ENCODE measurements around the gene SPDYE16.
"Not testable (repeated sequence)": the region's sequence is repeated elsewhere in the genome, so short reads cannot be mapped to it uniquely, and the experiment has no call there.

SPDYE16 gene

DNA sequence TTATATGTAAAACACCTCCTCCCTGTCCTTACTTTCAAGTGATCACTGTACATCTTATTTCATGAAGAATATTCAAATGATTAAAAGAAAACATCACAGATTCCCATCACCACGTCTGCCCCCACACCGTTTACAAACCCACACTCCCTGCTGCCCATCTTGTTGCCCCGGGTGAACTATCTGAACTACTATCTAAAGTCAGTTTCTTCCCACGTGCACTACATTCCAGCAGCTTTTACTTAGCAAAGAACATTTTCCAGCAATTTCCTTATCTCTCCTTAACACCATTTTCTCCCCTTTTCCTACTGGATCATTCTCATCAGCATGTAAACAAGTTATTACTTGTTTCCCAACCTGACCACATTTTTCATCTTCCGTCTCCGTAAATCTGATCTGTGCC, 16.6 kb upstream of the SPDYE16 start:
- DNase-seq (ENCODE audit: low read depth); H3K4me3 ChIP-seq (ENCODE audit: low read depth, low read length): not testable (repeated sequence)

DNA sequence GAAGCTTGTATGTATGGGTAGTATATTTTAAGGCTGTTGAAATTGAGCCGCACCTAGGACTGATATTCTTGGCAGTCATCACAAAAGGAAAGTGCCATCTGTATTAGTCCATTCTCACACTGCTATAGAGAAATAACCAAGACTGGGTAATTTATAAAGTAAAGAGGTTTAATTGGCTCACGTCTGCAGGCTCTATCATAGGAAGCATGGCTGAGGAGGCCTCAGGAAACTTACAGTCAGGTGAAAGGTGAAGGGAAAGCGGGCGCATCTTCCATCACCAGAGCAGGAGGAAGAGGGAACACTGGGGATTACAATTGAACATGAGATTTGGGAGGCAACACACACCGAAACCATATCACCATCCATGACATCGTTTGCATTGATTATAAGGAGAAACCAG, 8.9 kb upstream of the SPDYE16 start:
- not testable (repeated sequence) for DNase-seq (ENCODE audit: low read depth); H3K4me3 ChIP-seq (ENCODE audit: low read depth, low read length)

DNA sequence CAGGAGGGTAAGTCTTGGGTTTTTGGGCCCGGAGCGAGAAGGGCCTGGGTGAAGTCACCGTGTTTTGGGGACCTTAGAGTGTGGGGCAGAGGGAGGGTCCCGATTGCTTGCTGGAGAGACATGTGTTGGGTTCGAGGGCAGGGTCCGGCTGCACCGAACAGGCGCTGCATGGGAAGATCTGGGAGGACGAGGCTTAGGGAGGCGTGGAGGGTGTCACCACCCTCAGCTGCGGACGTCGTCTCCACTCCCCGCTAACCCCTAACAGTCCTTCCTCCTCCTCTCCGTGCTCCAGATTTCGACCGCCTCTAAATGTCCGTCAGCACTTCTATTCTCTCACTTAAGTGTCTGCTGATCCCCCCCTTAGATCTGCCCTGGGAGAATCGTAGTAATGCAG, 6.8 kb upstream of the SPDYE16 start:
- peak overlapping the region; percentile 69 for H3K4me3 ChIP-seq (ENCODE audit: low read depth, low read length)
- DNase-seq (ENCODE audit: low read depth): not testable (repeated sequence)

DNA sequence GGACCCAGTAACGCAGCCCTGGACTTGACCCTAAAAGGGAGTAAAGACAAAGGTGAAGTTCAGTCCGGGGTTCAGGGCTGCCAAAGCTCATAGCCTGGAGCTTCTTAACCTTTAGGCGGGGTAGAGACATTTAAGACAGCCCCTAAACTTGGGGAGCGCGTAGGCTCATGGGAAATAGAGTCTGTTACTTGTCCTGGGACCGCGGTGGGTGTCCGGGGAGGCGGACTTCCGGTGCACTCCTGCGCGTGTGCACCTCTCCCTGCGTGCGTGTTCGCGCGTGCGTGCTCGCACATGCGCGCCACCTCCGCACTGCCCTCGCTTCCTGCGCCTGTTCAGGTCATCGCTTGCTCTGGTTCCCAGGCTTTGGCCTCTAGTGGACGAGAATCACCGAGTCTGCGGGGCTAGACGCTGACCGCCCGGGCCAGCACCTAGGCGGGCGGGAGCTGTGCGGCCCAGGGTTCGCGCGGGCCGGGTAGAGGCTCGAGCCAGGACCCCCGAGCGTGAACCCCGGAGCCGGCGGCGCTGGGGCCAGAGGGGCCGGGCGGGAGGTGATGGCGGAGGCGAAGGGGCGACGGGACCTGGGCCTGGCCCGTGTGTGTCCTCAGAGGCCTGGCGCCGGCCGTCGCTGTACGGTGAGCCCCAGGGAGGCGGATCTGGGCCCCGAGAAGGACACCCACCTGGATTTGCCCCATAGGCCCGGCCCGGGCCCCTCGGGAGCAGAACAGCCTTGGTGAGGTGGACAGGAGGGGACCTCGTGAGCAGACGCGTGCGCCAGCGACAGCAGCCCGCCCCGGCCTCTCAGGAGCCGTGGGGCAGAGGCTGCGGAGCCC, 6.1 kb upstream of the SPDYE16 start:
- peak; percentile 52 for DNase-seq (ENCODE audit: low read depth)

DNA sequence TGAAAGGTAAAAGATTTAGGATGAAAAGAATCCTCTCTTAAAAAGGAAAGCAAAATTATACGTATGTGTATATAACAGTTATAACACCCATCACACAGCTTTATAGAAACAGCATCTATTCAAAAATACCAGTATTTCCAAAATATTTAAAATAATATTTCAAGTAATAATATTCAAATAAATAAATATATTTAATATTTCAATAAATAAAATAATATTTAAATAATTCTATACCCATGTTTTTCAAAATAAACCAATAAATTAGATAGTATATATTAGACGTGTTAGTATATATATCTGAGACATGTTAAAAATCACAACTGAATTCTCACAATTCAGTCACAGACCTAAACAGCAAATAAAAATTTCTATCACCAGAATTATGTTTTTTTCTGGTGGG, 11.5 kb downstream of the SPDYE16 start:
- H3K4me3 ChIP-seq (ENCODE audit: low read depth, low read length); DNase-seq (ENCODE audit: low read depth): not testable (repeated sequence)

More for the DNA sequence above, 6.1 kb upstream of the SPDYE16 start:
- peak overlapping the region; percentile 69 for H3K4me3 ChIP-seq (ENCODE audit: low read depth, low read length)

DNA sequence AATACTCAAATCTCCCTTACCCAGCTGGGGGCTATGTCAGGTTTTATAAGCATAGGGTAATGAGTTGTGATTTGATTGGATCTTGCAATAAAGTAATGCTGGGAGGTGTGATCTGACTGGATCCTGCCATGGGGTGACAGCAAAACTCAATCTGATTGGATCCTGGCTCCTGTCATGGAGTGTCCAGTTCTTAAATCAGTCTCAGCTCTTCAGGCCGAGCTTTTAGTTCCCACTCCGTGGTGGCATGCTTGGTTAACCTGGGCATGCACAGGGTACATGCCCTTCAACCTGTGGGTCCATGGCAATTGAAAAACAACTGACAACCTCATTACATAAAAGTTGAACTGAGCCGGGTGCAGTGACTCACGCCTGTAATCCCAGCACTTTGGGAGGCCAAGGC, 16.9 kb downstream of the SPDYE16 start:
- H3K4me3 ChIP-seq (ENCODE audit: low read depth, low read length); DNase-seq (ENCODE audit: low read depth): not testable (repeated sequence)

DNA sequence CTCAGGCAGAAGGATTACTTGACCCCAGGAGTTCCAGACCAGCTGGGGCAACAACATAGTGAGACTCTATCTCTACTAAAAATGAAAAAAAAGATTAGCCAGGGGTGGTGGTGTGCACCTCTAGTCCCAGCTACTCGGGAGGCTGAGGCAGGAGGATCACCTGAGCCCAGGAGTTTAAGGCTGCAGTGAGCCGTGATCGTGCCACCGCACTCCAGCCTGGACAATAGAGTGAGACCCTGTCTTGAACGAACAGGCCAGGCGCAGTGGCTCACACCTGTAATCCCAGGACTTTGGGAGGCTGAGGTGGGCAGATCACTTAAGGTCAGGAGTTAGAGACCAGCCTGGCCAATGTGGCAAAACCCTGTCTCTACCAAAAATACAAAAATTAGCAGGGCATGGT, 26.2 kb downstream of the SPDYE16 start:
- DNase-seq (ENCODE audit: low read depth); H3K4me3 ChIP-seq (ENCODE audit: low read depth, low read length): not testable (repeated sequence)

DNA sequence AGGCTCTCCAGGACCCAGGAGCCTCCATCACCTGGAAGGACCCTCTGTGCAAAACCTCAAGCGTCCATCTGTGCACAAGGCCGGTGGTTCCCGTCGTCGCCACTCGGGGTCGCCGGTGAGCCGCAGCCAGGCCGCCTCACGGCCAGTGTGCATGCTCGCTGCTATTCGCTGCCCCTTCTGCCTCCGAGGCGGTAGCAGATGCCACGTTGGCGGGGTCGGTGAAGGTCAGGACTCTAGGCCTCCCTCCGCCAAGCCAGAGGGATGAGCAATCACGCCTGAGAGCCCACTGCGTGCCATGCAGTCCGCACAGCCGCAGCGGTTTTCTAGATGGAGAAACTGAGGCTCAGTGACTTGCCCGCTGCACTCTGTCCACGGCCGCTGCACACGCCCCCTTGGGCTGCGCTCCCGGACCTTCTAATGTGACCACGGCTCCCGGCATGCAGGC, 27.1 kb downstream of the SPDYE16 start:
- peak overlapping the region; percentile 17 for H3K4me3 ChIP-seq (ENCODE audit: low read depth, low read length)
- DNase-seq (ENCODE audit: low read depth): peak; percentile 5

DNA sequence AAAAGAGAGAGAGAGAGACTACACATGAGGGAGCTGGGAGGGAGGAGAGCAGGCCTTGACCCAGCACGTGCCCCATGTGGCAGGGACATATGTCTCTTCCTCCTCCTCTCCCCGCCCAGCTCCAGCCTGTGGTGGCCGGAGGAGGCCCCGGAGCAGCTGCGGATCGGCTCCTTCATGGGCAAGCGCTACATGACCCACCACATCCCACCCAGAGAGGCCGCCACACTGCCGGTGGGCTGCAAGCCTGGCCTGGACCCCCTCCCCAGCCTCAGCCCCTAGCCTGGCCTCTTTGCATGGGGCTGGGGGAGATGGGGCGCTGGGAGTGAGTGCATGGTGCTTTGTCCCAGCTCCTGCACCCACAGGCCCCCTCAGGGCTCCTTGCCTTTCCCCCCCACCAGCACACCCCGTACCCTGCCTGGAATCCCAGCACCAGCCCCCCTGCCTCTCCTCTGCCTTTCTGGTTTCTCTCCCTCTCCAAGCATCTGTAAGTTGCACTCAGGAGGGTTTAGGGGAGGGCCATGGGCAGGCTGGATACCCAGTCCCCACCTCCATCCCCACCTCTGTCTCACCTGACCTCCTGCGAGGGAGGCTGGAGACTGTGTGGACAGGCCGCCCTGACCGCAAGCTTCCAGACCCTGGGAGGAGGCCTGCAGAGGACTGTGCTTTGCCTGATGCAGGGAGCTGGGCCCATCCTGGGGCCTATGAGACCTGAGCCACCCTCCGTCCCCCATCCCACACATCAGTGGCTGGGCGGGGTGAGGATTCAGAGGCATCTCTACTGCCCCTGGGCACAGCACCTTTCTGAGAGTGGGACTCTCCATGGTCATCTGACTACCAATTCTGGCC, 27.9 kb downstream of the SPDYE16 start:
- H3K4me3 ChIP-seq (ENCODE audit: low read depth, low read length): no peak overlapping the region
- DNase-seq (ENCODE audit: low read depth): no peak

DNA sequence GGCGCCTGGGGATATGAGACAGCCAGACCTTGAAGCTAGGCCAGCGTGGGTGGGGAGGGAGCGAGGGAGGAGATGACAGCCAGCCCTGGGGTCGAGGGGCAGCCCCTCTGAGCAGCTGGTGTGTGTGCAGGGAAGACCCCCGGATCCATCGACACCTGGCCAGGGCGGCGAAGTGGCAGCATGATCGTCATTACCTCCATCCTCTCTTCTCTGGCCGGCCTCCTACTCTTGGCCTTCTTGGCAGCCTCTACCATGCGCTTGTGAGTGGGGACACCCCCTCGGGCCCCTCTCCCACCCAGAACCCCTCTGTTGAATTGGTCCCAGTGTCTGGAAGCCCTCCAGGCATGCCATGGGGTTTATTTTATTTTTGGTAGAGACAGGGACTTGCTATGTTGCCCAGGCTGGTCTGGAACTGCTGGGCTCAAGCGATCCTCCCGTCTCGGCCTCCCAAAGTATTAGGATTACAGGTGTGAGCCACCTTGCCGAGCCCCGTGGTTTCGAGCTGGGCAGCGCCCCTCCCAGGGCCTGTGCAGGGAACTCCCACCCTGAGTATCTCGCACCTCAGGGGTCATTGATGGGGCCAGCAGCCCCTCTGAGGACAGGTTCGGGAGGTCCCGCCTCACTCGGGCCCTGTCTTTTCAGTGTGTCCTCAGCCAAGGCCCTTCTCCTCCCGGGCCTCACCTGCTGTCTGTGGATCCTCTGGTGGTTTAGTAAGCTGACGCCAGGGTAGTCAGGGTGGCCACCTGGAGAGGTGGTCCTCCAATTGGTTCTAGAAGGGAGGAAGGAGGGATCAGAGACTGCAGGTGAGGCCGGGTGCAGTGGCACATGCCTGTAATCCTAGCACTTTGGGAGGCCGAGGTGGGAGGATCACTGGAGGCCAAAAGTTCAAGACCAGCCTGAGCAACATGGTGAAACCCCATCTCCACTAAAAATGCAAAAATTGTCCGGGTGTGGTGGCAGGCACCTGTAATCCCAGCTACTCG, 29.0 kb downstream of the SPDYE16 start:
- no peak overlapping the region for H3K4me3 ChIP-seq (ENCODE audit: low read depth, low read length)
- no peak for DNase-seq (ENCODE audit: low read depth)

DNA sequence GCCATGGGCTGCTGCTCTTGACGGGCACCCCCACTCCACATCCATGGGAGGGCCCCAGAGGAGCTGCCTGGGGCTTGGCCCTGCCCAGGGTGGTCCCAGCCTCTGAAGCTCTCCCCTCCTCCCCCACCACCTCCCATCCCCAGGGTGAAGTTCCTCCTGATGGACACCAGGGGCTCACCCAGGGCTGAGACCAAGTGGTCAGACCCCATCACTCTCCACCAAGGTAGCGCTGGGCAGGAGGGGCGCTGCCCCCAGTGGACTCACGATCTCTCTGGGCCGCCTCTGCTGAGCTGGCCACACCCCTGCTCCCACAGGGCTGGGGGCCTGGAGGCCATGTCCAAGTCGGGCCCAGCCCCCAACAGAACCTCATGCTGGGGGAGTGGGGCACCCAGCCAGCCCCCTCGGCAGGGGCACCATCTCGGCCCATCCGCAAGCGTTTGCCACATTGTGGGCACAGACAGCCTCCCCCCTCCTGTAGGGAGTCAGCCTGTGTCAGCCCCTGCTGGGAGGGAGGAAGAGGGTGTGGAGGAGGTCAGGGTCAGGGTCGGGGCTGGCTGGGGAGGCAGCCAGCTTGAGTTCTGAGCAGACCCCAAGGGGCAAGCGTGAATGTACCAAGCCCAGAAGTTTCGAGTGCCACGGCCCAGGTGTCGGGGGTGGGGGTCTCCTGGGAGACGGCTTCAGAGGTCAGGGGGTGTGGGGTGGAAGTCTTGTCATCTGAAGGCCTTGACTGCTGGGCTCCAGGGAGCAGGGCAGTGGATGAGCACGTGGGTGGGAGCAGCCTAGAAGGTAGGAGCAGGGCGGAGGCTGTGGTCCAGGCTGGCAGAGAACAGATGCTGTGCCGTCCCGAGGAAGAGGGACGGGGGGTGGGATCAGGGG, 29.9 kb downstream of the SPDYE16 start:
- H3K4me3 ChIP-seq (ENCODE audit: low read depth, low read length): no peak overlapping the region
- DNase-seq (ENCODE audit: low read depth): no peak

DNA sequence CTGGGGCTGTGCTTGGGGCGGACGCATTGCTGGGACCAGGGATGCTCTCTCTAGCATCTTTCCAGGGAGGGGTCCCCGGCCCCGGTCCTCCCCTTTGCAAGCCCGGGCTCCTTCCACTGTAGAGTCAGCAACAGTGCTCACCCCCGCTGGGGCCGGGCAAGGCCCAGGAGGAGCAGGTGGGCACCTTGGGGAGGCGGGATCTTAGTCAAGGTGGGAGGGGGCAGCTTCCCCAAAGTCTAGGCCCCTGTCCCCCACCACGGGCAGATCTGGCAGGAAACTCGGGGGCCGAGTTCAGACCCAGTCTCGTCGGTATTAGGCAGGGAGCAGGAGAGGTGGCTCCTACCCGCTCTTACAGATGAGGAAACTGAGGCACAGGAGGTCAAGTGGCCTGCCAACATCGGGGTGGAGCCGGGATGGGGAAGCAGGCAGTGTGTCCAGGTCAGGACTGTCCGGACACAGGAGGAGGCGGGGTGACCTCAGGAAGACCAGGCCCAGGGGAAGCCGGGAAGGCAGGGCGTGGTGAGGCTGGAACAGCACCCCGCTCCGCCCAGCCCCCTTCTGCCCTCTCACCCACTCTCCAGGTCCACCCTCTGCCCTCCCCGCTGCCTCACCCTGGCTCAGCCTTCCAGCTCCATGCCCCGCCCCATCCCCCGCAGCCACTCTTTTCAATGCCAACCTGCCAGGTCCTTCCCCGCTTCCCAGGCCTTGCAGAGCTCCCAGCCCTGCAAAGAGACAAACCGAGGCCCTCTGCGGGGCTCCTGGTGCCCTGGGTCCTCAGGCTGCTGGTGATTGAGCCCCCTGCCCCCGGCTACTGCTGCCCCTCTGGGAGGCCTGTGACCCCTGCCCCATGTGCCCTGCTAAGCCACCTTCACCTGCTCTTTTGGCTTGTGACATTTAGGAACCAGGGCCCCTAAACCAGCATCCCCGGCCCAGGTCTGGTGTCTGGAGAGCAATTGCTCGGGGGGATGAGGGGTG, 30.9 kb downstream of the SPDYE16 start:
- H3K4me3 ChIP-seq (ENCODE audit: low read depth, low read length); DNase-seq (ENCODE audit: low read depth): not testable (repeated sequence)

DNA sequence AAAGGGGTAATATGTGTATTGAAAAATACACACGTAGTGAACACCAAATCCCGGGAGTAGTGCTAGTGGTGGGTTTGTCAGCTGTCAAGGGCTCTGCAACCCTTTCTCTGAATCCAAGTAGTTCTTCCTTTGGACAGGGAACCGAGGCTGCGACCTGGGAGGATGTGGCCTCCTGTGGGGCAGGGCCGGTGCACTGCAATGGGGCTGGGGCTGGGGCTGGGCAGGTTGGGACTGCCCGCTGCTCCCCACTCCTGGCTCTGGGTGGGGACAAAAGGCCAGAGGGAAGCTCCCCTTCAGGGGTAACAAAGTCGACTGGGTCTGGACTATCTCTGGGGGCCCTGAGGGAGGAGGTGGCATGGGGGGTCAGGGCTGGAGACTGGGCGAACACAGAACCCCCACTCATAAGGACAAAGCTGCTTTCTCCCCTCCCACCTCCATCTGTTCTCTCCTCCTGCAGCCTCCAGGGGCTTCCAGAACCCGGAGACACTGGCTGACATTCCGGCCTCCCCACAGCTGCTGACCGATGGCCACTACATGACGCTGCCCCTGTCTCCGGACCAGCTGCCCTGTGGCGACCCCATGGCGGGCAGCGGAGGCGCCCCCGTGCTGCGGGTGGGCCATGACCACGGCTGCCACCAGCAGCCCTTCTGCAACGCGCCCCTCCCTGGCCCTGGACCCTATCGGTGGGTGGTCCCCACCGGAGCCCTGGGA, 31.7 kb downstream of the SPDYE16 start:
- H3K4me3 ChIP-seq (ENCODE audit: low read depth, low read length): not testable (repeated sequence)

DNA sequence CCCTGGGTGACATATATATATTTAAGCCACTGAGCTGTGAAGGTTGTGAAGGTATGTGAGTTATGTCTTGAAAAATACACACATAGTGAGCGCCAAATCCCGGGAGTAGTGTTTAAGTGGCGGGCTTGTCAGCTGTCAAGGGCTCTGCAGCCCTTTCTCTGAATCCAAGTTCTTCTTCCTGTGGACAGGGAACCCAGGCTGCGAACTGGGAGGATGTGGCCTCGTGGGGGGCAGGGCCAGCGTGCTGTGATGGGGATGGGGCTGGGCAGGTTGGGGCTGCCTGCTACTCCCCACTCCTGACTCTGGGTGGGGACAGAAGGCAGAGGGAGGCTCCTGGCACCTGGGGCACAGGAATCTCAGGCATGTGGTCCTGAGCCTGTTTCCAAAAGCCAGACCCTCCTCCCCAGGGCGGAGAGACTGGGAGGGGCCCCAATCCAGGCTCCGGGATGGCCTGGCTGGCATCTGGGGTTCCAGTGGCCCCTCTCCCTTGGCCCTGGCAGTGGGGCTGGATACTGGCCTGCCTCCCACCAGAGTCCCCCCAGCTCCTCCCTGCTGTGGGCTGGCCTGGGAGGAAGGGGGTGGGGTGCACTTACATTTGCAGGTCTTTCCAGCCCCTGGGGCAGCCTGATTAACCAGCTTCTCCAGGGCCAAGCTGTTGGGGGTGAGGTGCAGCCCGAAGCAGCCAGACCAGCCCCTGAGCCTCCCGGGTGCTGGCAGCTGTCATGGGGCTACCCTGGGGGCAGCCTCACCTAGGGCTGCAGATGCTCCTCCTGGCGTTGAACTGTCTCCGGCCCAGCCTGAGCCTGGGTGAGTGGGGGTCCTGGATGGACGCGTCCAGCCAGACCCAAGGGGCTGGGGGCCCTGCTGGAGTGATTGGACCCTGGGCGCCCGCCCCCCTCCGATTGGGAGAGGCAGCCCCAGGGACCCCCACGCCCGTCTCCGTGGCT, 32.9 kb downstream of the SPDYE16 start, which contains the start of gene UPK3B:
Gene UPK3B, plus strand, starts transcription at position 622 of the 947 bp plus-strand sequence. Its CDS starts 101 bp downstream, at position 723.
- no peak for DNase-seq (ENCODE audit: low read depth)
- no peak within 1 kb of the TSS for H3K4me3 ChIP-seq (ENCODE audit: low read depth, low read length)

More for the DNA sequence above, 31.7 kb downstream of the SPDYE16 start:
- not testable (repeated sequence) for DNase-seq (ENCODE audit: low read depth)

DNA sequence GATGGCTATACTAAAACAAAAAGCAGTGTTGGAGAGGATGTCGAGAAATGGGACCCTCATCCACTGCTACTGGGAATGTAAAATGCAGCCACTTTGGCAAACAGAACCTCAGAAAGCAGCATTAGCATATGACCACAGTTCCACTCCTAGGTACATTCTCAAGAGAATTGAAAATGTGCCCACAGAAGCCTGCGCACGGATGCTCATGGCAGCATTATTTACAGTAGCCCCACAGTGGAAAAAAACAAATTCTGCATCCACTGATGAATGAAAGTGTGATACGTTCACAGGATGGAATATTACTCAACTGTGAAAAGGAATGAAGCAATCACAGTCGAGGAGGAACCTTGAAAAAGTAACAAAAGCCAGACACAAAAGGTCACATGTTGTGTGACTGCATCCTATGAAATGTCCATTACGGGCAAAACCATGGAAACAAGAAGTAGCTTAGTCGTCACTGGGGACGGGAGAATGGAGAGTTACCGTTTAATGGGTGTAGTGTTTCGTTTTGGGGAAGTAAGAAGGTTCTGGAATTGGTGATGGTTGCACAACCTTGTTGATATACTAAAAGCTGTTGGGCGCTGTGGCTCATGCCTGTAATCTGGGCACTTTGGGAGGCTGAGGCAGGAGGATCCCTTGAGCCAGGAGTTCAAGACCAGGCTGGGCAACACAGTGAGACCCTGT, 35.2 kb downstream of the SPDYE16 start:
- no peak for DNase-seq (ENCODE audit: low read depth)
- no peak overlapping the region for H3K4me3 ChIP-seq (ENCODE audit: low read depth, low read length)

Data from skeletal muscle cell (primary cell).